Mesothelial cell of epicardium (in vitro differentiated cells): ENCODE data around the gene IL2RG. TPM values are rescaled to one million over a fixed set of nuclear protein-coding genes. Genes with fewer than 3 reads are reported as not detected.
A peak's percentile ranks its signal among the peaks of the same experiment; 100 is the strongest.

Source experiments
- DNase-seq, 2 experiments: peaks; one replicate each; pipeline ENCODE4 v3.0.0; 2021; ENCODE audit warnings: low spot score in 2 of 2; ENCODE audit not compliant: unreplicated experiment in 2 of 2
- H3K27ac Mint-ChIP-seq: 2 replicates; pipeline ENCODE4 v1.8.0; 2021; ENCODE audit warnings: mixed read lengths
- H3K27me3 Mint-ChIP-seq: 2 replicates; pipeline ENCODE4 v1.8.0; 2021; ENCODE audit warnings: low read depth, mixed read lengths
- H3K36me3 Mint-ChIP-seq: 2 replicates; pipeline ENCODE4 v1.8.0; 2021; ENCODE audit warnings: mixed read lengths
- H3K4me1 Mint-ChIP-seq: 2 replicates; pipeline ENCODE4 v1.8.0; 2021; ENCODE audit warnings: mixed read lengths
- H3K4me3 Mint-ChIP-seq: 2 replicates; pipeline ENCODE4 v1.8.0; 2021; ENCODE audit warnings: mild to moderate bottlenecking, moderate library complexity, mixed read lengths
- H3K9me3 Mint-ChIP-seq: 2 replicates; pipeline ENCODE4 v1.8.0; 2021; ENCODE audit warnings: mixed read lengths
- total RNA-seq: library from RNA; stranded (reverse); gene quantifications from 3 replicates; pipeline ENCODE4 v1.2.1, GENCODE V29; 2021
- TF ChIP-seq, protein P1 (sequence below): fragments of 200-600 bp; sonication (generic); IDR thresholded peaks from one replicate; pipeline ENCODE4 v1.5.0; 2021; ENCODE audit warnings: antibody characterized with exemption; ENCODE audit not compliant: unreplicated experiment

The IL2RG gene
- total RNA-seq, 1 donor from 2014 or later: not detected

DNA sequence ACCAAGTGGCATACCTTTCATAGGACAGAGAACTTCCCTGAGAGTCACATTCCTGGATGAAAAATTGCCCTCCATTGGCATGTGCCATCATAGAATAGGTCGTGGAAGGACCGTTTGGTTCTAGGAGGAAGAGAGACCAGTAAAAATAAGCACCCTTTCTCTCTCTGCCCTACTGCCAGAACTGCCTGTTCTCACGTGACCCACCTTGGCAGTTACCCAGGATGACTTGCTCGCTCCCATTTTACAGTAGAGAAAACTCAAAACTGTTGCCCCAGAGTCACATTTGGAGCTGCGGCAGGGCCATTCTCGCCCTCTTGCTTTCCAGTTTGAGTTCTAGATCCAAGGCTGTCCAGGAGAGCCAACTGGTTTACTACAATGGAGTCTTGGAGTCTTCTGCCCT lies 32.1 kb upstream of the IL2RG start:
- no peak overlapping the region for H3K27ac Mint-ChIP-seq
- no peaks in the 10 kb centered on the region for H3K27me3 Mint-ChIP-seq
- H3K4me1 Mint-ChIP-seq: peaks cover 15% of the 10 kb centered on the region
- DNase-seq: no peak
- H3K36me3 Mint-ChIP-seq: peaks cover 7% of the 10 kb centered on the region
- no peak overlapping the region for H3K4me3 Mint-ChIP-seq
- H3K9me3 Mint-ChIP-seq: peaks cover 6% of the 10 kb centered on the region
- TF ChIP-seq, protein P1, sequence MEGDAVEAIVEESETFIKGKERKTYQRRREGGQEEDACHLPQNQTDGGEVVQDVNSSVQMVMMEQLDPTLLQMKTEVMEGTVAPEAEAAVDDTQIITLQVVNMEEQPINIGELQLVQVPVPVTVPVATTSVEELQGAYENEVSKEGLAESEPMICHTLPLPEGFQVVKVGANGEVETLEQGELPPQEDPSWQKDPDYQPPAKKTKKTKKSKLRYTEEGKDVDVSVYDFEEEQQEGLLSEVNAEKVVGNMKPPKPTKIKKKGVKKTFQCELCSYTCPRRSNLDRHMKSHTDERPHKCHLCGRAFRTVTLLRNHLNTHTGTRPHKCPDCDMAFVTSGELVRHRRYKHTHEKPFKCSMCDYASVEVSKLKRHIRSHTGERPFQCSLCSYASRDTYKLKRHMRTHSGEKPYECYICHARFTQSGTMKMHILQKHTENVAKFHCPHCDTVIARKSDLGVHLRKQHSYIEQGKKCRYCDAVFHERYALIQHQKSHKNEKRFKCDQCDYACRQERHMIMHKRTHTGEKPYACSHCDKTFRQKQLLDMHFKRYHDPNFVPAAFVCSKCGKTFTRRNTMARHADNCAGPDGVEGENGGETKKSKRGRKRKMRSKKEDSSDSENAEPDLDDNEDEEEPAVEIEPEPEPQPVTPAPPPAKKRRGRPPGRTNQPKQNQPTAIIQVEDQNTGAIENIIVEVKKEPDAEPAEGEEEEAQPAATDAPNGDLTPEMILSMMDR: no peak

DNA sequence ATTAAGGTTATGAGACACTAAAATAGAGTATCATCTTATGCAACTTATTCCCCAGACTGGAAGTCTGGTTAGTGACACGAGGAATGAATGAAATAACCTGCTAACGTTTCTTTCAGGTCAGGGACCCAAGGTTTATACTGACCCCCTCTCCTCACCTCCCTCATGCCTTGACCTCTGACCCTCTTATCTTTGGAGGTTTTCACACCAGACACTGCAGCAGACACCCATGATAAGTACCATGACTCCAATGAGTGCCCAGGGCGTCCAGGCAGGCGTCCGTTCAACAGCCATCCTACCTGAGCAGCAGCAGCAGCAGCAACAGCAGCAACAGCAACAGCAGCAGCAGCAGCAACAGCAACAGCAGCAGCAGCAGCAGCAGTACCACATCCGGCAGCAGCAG lies 29.1 kb upstream of the IL2RG start:
- peaks cover 8% of the 10 kb centered on the region for H3K4me1 Mint-ChIP-seq
- DNase-seq: no peak
- no peak overlapping the region for H3K27ac Mint-ChIP-seq
- TF ChIP-seq, protein P1: no peak
- no peak overlapping the region for H3K4me3 Mint-ChIP-seq
- H3K36me3 Mint-ChIP-seq: peaks cover 17% of the 10 kb centered on the region
- H3K9me3 Mint-ChIP-seq: peaks cover 15% of the 10 kb centered on the region
- no peaks in the 10 kb centered on the region for H3K27me3 Mint-ChIP-seq

DNA sequence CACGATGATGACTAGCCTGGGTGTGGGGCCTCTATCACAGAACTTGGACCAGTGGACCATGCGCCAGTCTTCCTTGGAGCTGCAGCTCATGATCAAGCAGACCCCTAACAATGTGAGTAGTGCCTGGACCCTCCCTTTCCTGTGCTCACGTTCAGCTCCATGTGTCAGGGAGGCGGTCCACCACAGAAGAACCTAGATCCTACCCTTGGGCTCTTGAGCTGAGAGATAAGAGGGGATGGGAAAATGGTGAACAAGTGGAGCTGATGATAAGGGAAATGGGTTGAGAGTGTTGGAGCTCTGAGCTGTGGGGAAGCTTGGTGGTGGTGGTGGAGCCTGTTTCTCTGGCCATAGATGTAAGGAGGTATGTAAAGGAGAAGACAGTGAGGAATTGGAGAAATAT lies 20.1 kb upstream of the IL2RG start:
- TF ChIP-seq, protein P1: no peak
- Mint-ChIP-seq H3K36me3 (peaks cover 35% of the 10 kb centered on the region), H3K4me3 (no peak overlapping the region), H3K27ac (no peak overlapping the region), H3K9me3 (peaks cover 16% of the 10 kb centered on the region), H3K4me1 (peaks cover 3% of the 10 kb centered on the region), H3K27me3 (no peaks in the 10 kb centered on the region)
- no peak for DNase-seq

DNA sequence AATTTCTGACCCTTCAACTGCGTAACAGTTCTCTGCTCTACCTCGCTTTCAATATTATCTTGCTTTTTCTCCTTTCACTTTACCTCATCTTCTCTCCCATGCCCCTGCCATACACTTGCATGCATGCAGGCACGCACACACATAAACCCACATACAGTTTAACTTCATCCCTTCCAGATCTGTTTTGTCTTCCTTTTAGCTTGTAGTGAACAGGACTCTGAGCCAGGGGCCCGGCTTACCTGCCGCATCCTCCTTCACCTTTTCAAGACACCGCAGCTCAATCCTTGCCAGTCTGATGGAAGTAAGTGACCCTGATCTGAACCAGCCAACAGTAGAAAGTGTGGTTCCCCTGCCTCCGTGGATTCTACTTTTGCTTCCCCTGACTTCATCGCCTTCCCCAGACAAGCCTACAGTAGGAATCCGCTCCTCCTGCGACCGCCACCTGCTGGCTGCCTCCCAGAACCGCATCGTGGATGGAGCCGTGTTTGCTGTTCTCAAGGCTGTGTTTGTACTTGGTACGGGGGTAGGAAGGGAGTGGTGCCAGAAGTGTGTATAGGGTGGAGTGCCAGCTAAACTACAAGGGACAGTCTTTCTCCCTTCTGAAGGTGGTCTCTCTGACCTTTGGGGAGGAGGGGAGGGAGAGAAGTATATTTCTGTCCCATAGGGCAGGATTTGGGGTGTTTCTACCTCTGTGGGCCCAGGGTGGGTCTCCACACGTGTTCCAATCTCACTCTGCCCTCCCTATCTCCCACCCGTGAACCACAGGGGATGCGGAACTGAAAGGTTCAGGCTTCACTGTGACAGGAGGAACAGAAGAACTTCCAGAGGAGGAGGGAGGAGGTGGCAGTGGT lies 17.8 kb upstream of the IL2RG start:
- peaks cover 8% of the 10 kb centered on the region for H3K9me3 Mint-ChIP-seq
- peak; percentile 44 to 75 for DNase-seq
- no peaks in the 10 kb centered on the region for H3K27me3 Mint-ChIP-seq
- H3K4me3 Mint-ChIP-seq: no peak overlapping the region
- TF ChIP-seq, protein P1: peak; percentile 67
- peak overlapping the region; percentile 13 for H3K27ac Mint-ChIP-seq
- peaks cover 3% of the 10 kb centered on the region for H3K4me1 Mint-ChIP-seq
- peaks cover 30% of the 10 kb centered on the region for H3K36me3 Mint-ChIP-seq

DNA sequence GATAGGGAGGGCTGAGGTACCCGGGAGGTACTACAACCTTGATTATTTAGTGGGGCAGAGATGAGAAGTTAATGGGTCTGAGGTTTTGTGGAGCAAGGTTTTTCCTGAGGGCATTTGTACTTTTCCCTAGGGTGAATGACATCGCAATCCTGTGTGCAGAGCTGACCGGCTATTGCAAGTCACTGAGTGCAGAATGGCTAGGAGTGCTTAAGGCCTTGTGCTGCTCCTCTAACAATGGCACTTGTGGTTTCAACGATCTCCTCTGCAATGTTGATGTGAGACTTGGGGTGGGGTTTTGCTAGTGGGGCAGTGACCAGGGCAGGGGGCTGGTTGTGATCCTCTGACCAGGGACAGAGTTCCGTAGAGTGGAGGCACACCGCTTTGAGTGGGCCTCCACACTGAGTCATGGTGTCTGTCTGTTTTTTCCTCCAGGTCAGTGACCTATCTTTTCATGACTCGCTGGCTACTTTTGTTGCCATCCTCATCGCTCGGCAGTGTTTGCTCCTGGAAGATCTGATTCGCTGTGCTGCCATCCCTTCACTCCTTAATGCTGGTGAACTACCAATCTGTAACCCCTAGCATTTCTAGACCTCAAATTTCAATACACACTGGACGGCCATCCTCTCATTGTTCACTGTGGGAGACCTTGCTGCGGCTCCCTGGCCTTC lies 16.9 kb upstream of the IL2RG start:
- Mint-ChIP-seq H3K9me3 (peaks cover 8% of the 10 kb centered on the region), H3K27me3 (no peaks in the 10 kb centered on the region), H3K4me3 (no peak overlapping the region), H3K36me3 (peaks cover 30% of the 10 kb centered on the region), H3K4me1 (peaks cover 3% of the 10 kb centered on the region), H3K27ac (no peak overlapping the region)
- DNase-seq: no peak
- TF ChIP-seq, protein P1: no peak
